ENCODE results near the gene VWA3B. TPM values are rescaled to one million over a fixed set of nuclear protein-coding genes. Genes with fewer than 3 reads are reported as not detected.

VWA3B gene
- total RNA-seq, 1 experiment from 2014 or later, result not detected

- TF ChIP-seq EZH2 (IDR thresholded peaks at IDR 0.05; ENCODE audit: borderline replicate concordance, low read depth, low read length, poor library complexity, severe bottlenecking) (no peak), CTCF (conservative IDR thresholded peaks at IDR 0.05; ENCODE audit: low read depth, low read length) (no peak)
- Histone ChIP-seq H3K4me3 (ENCODE audit: low read depth, low read length, poor library complexity, severe bottlenecking) (no peak overlapping the region), H3K27ac (ENCODE audit: low read depth, low read length, poor library complexity, severe bottlenecking) (no peak overlapping the region), H3K36me3 (ENCODE audit: insufficient read depth, low read length, poor library complexity, severe bottlenecking) (no peaks in the 10 kb centered on the region), H3K27me3 (replicated peaks; ENCODE audit: insufficient read depth, low read depth, low read length, poor library complexity) (peaks cover 46% of the 10 kb centered on the region), H3K9me3 (ENCODE audit: low read depth, low read length, poor library complexity, severe bottlenecking) (no peaks in the 10 kb centered on the region), H3K4me1 (ENCODE audit: insufficient read depth, low read length, poor library complexity, severe bottlenecking) (no peaks in the 10 kb centered on the region)
- CTCF ChIA-PET, result no interaction called here
- intact Hi-C loops (cut with micrococcal nuclease; ENCODE audit: unreplicated experiment), result no loop called here
- POLR2A ChIA-PET (ENCODE audit: low non-redundant PET), result no interaction called here
- DNase-seq (ENCODE audit: low spot score), result no peak
- BruUV-seq (replicated peaks), result no TSS peak
These were observed 86.0 kb downstream of the VWA3B start for GRCh38 chr2:98172951-98173350.

DNA sequence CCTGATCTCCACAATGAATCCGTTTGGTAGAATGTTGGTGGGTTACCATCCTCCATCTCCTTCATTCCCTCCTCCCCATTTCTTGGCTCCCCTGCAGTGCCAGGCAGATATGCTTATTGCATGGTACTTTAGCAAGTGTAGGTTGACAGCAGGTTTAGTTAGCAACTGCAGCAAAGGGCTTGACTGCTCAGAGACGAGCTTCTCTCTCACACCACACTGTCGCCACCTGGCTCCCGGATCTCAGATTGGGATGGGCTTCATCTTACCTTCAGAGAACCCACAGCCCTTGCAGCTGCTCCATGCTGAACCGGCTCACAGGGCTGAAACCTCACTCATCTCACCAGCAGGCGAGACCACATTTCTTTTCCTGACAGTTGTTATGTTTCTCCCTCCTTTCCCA lies 88.8 kb downstream of the VWA3B start:
- TF ChIP-seq CTCF (conservative IDR thresholded peaks at IDR 0.05; ENCODE audit: low read depth, low read length) (no peak), EZH2 (IDR thresholded peaks at IDR 0.05; ENCODE audit: borderline replicate concordance, low read depth, low read length, poor library complexity, severe bottlenecking) (no peak)
- Histone ChIP-seq H3K36me3 (ENCODE audit: insufficient read depth, low read length, poor library complexity, severe bottlenecking) (no peaks in the 10 kb centered on the region), H3K4me1 (ENCODE audit: insufficient read depth, low read length, poor library complexity, severe bottlenecking) (no peaks in the 10 kb centered on the region), H3K9me3 (ENCODE audit: low read depth, low read length, poor library complexity, severe bottlenecking) (no peaks in the 10 kb centered on the region), H3K27me3 (replicated peaks; ENCODE audit: insufficient read depth, low read depth, low read length, poor library complexity) (peaks cover 58% of the 10 kb centered on the region), H3K27ac (ENCODE audit: low read depth, low read length, poor library complexity, severe bottlenecking) (no peak overlapping the region), H3K4me3 (ENCODE audit: low read depth, low read length, poor library complexity, severe bottlenecking) (no peak overlapping the region)
- no TSS peak for BruUV-seq (replicated peaks)
- ChIA-PET CTCF (no interaction called here), POLR2A (ENCODE audit: low non-redundant PET) (no interaction called here)
- intact Hi-C loops (cut with micrococcal nuclease; ENCODE audit: unreplicated experiment), result no loop called here
- DNase-seq (ENCODE audit: low spot score), result no peak

GRCh38 chr2:98177286-98177685 lies 90.3 kb downstream of the VWA3B start:
- intact Hi-C loops (cut with micrococcal nuclease; ENCODE audit: unreplicated experiment), result no loop called here

More at GRCh38 chr2:98177286-98177685, 90.3 kb downstream of the VWA3B start:
- no peak for TF ChIP-seq CTCF (conservative IDR thresholded peaks at IDR 0.05; ENCODE audit: low read depth, low read length)
- Histone ChIP-seq H3K9me3 (ENCODE audit: low read depth, low read length, poor library complexity, severe bottlenecking) (no peaks in the 10 kb centered on the region), H3K4me1 (ENCODE audit: insufficient read depth, low read length, poor library complexity, severe bottlenecking) (no peaks in the 10 kb centered on the region), H3K36me3 (ENCODE audit: insufficient read depth, low read length, poor library complexity, severe bottlenecking) (no peaks in the 10 kb centered on the region), H3K4me3 (ENCODE audit: low read depth, low read length, poor library complexity, severe bottlenecking) (no peak overlapping the region), H3K27me3 (replicated peaks; ENCODE audit: insufficient read depth, low read depth, low read length, poor library complexity) (peaks cover 58% of the 10 kb centered on the region), H3K27ac (ENCODE audit: low read depth, low read length, poor library complexity, severe bottlenecking) (no peak overlapping the region)
- no peak for DNase-seq (ENCODE audit: low spot score)
- CTCF ChIA-PET, result no interaction called here
- POLR2A ChIA-PET (ENCODE audit: low non-redundant PET), result no interaction called here
- no TSS peak for BruUV-seq (replicated peaks)

Measured in A673 (cell line).